Endometrial microvascular endothelial cells (primary cell): ENCODE results near the gene ECE1. TPM values are rescaled to one million over a fixed set of nuclear protein-coding genes. Genes with fewer than 3 reads are reported as not detected.
"Not testable (repeated sequence)": the region's sequence is repeated elsewhere in the genome, so short reads cannot be mapped to it uniquely, and the experiment has no call there.

Experiments
- in situ Hi-C: cut with HindIII; loops from 2 replicates; pipeline ENCODE4 v1.10.0; 2017; ENCODE audit warnings: low sequenced_read_pairs, low pct_unique_long_range_greater_than_20kb; ENCODE audit errors: inconsistent ontology term
- total RNA-seq: library from RNA; depleted of rRNA; stranded (reverse); fragments of >200 nt; gene quantifications from one replicate; pipeline ENCODE4 v1.2.3, GENCODE V29; 2015; ENCODE audit errors: inconsistent ontology term

Gene ECE1
- total RNA-seq, 1 donor from 2014 or later, result 301 TPM

- in situ Hi-C loops, result not testable (repeated sequence)
These were observed 112.0 kb downstream of the ECE1 start for GRCh38 chr1:21178271-21178670.

GRCh38 chr1:21176586-21177555 is 113.4 kb downstream of the ECE1 start, which contains the start of gene EIF4G3:
TSS of gene EIF4G3 (minus strand) at chr1:21176897. CDS start at chr1:21002742, 174,155 bp downstream.
- in situ Hi-C loops, result no loop called here

- in situ Hi-C loops, result no loop called here
These were observed 114.3 kb downstream of the ECE1 start for GRCh38 chr1:21175670-21176581.

GRCh38 chr1:21175324-21175669 is 115.0 kb downstream of the ECE1 start:
- in situ Hi-C loops, result no loop called here

GRCh38 chr1:21174654-21175323 is 115.5 kb downstream of the ECE1 start:
- in situ Hi-C loops, result no loop called here

- in situ Hi-C loops, result no loop called here
These were observed 116.0 kb downstream of the ECE1 start for GRCh38 chr1:21174230-21174629.

- in situ Hi-C loops, result not testable (repeated sequence)
These were observed 117.2 kb downstream of the ECE1 start for GRCh38 chr1:21173096-21173495.

- in situ Hi-C loops, result not testable (repeated sequence)
These were observed 119.4 kb downstream of the ECE1 start for GRCh38 chr1:21170837-21171236.

GRCh38 chr1:21168444-21168843 is 121.8 kb downstream of the ECE1 start:
- in situ Hi-C loops, result no loop called here

Other genes with a start within 250 kb of the ECE1 start
- gene EIF4G3, start 113.6 kb downstream of the ECE1 start, total RNA-seq, result 31.3 TPM
- gene NBPF3, start 149.7 kb upstream of the ECE1 start, total RNA-seq, result 21.3 TPM
- gene ALPL, start 219.0 kb upstream of the ECE1 start, total RNA-seq, result not detected